ENCODE measurements around the gene FAM170A.

The FAM170A gene

DNA sequence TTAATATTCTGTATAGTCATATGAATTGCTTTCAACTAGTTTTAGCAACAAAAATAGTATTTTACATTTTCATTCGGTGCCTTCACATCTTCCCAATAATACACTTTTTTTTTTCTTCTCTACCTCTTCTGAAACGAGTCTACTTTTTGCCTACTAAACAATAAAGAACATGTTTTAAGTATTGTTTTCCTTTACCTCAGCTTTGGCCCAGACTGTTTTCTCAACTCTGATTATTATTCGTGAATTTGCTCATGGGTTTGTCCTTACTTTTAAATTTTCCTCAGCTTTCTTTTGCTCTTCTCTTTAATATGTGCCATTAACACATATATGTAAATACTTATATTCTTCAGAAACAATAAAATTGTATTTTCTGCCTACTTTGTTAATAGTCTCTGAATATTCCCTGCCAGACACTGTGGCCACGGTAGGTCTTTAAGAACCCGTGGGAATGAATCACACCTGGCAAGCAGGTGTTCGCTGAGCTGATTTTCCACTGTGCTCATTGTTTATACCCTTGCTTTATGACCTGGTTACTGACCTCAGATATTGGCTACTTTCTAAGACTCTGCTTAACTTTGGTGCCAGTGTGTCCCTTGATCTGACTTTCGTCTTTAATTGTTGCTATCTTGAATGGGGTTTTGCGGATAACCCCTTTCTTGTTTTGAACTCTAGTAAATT lies 49.1 kb downstream of the FAM170A start:
- Histone ChIP-seq H3K79me2 (ENCODE audit: insufficient read depth, low read length) (no peaks in the 10 kb centered on the region), H3K4me2 (ENCODE audit: insufficient read depth, low read length) (no peak overlapping the region), H3K4me1 (ENCODE audit: insufficient read depth, low read length) (no peaks in the 10 kb centered on the region), H3K27ac (ENCODE audit: low read length) (no peak overlapping the region), H3K4me3 (ENCODE audit: low read depth in 1 of 2, low read length in 2 of 2) (no peak overlapping the region), H3K27me3 (ENCODE audit: insufficient read depth, low read length, poor library complexity) (no peaks in the 10 kb centered on the region), H4K20me1 (ENCODE audit: insufficient read depth, low read length) (no peaks in the 10 kb centered on the region), H3K36me3 (ENCODE audit: insufficient read depth, low read length) (no peaks in the 10 kb centered on the region), H2AFZ (ENCODE audit: low read depth, low read length) (no peak overlapping the region), H3K9me3 (ENCODE audit: insufficient read depth, low read length, severe bottlenecking) (no peaks in the 10 kb centered on the region), H3K9ac (ENCODE audit: low read depth, low read length) (no peak overlapping the region)
- no peak for ATAC-seq (ENCODE audit: insufficient read depth, low read depth)
- no peak for DNase-seq
- TF ChIP-seq CTCF (IDR thresholded peaks at IDR 0.05; ENCODE audit: borderline replicate concordance, extremely low read depth, low read length, poor library complexity, severe bottlenecking) (no peak), EZH2 (IDR thresholded peaks at IDR 0.05; ENCODE audit: borderline replicate concordance, low read depth, low read length, severe bottlenecking) (no peak)

DNA sequence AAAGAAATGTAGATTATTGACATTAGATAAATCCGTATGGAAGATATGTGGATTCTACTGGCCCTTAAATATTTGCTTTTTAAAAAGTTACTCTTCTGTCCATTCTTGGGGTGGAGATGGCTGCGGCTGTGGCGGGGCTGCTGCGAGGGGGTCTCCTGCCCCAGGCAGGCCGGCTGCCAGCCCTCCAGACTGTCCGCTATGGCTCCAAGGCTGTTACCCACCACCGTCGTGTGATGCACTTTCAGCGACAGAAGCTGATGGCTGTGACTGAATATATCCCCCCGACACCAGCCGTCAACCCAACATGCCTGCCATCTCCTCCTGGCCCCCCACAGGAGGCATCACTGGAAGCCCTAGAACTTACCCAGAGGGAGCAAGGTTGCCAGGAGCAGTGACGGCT lies 50.7 kb downstream of the FAM170A start:
- no peak for TF ChIP-seq CTCF (IDR thresholded peaks at IDR 0.05; ENCODE audit: borderline replicate concordance, extremely low read depth, low read length, poor library complexity, severe bottlenecking)
- TF ChIP-seq EZH2 (IDR thresholded peaks at IDR 0.05; ENCODE audit: borderline replicate concordance, low read depth, low read length, severe bottlenecking) = no peak
- Histone ChIP-seq H3K9me3 (ENCODE audit: insufficient read depth, low read length, severe bottlenecking) (no peaks in the 10 kb centered on the region), H3K4me3 (ENCODE audit: low read depth in 1 of 2, low read length in 2 of 2) (no peak overlapping the region), H3K27ac (ENCODE audit: low read length) (no peak overlapping the region), H3K27me3 (ENCODE audit: insufficient read depth, low read length, poor library complexity) (no peaks in the 10 kb centered on the region), H2AFZ (ENCODE audit: low read depth, low read length) (no peak overlapping the region), H3K4me2 (ENCODE audit: insufficient read depth, low read length) (no peak overlapping the region), H3K36me3 (ENCODE audit: insufficient read depth, low read length) (no peaks in the 10 kb centered on the region), H3K4me1 (ENCODE audit: insufficient read depth, low read length) (no peaks in the 10 kb centered on the region), H3K79me2 (ENCODE audit: insufficient read depth, low read length) (no peaks in the 10 kb centered on the region), H4K20me1 (ENCODE audit: insufficient read depth, low read length) (no peaks in the 10 kb centered on the region), H3K9ac (ENCODE audit: low read depth, low read length) (no peak overlapping the region)
- DNase-seq (no peak), ATAC-seq (ENCODE audit: insufficient read depth, low read depth) (no peak)

GRCh38 chr5:119681734-119682133 lies 52.4 kb downstream of the FAM170A start:
- Histone ChIP-seq H3K4me1 (ENCODE audit: insufficient read depth, low read length) (no peaks in the 10 kb centered on the region), H2AFZ (ENCODE audit: low read depth, low read length) (no peak overlapping the region), H3K79me2 (ENCODE audit: insufficient read depth, low read length) (no peaks in the 10 kb centered on the region), H3K36me3 (ENCODE audit: insufficient read depth, low read length) (no peaks in the 10 kb centered on the region), H3K9me3 (ENCODE audit: insufficient read depth, low read length, severe bottlenecking) (no peaks in the 10 kb centered on the region), H3K27ac (ENCODE audit: low read length) (no peak overlapping the region), H3K27me3 (ENCODE audit: insufficient read depth, low read length, poor library complexity) (no peaks in the 10 kb centered on the region), H4K20me1 (ENCODE audit: insufficient read depth, low read length) (no peaks in the 10 kb centered on the region), H3K4me2 (ENCODE audit: insufficient read depth, low read length) (no peak overlapping the region), H3K4me3 (ENCODE audit: low read depth in 1 of 2, low read length in 2 of 2) (no peak overlapping the region), H3K9ac (ENCODE audit: low read depth, low read length) (no peak overlapping the region)
- DNase-seq (no peak), ATAC-seq (ENCODE audit: insufficient read depth, low read depth) (no peak)
- TF ChIP-seq EZH2 (IDR thresholded peaks at IDR 0.05; ENCODE audit: borderline replicate concordance, low read depth, low read length, severe bottlenecking) (no peak), CTCF (IDR thresholded peaks at IDR 0.05; ENCODE audit: borderline replicate concordance, extremely low read depth, low read length, poor library complexity, severe bottlenecking) (no peak)
